HCEC 1CT (cell line): Measurements from ENCODE around the gene FGF21.
"Not testable (repeated sequence)": the region's sequence is repeated elsewhere in the genome, so short reads cannot be mapped to it uniquely, and the experiment has no call there.

ENCODE experiments used
- DNase-seq: peaks from one replicate; pipeline ENCODE4 v3.0.0-alpha.2; 2017

The FGF21 gene

GRCh38 chr19:48755084-48755641, at the start of gene FGF21:
TSS of gene FGF21 (plus strand) at chr19:48755524. CDS start at chr19:48756237, 713 bp downstream.
- DNase-seq = no peak

- DNase-seq = no peak
These were observed 46.9 kb upstream of the FGF21 start for GRCh38 chr19:48708471-48708870.

- no peak for DNase-seq
These were observed 44.1 kb upstream of the FGF21 start for GRCh38 chr19:48711106-48711662.

- peak; percentile 22 for DNase-seq
These were observed 42.1 kb upstream of the FGF21 start for GRCh38 chr19:48713041-48713863.

- peak; percentile 99 for DNase-seq
These were observed 41.2 kb upstream of the FGF21 start for GRCh38 chr19:48713864-48714755.

- no peak for DNase-seq
These were observed 40.3 kb upstream of the FGF21 start for GRCh38 chr19:48714759-48715675.

GRCh38 chr19:48715681-48716171, 39.6 kb upstream of the FGF21 start:
- no peak for DNase-seq

- DNase-seq = no peak
These were observed 38.6 kb upstream of the FGF21 start for GRCh38 chr19:48716562-48717291.

- not testable (repeated sequence) for DNase-seq
These were observed 37.2 kb upstream of the FGF21 start for GRCh38 chr19:48718106-48718505.

- DNase-seq = no peak
These were observed 36.6 kb upstream of the FGF21 start for GRCh38 chr19:48718711-48719231.

GRCh38 chr19:48719263-48720171, 35.8 kb upstream of the FGF21 start, which contains the start of gene MAMSTR:
TSS of gene MAMSTR (minus strand) at chr19:48719725. CDS start at chr19:48719031, 694 bp downstream.
- DNase-seq = no peak

- no peak for DNase-seq
These were observed 35.1 kb upstream of the FGF21 start for GRCh38 chr19:48720251-48720612.

- peak; percentile 99 for DNase-seq
These were observed 34.6 kb upstream of the FGF21 start for GRCh38 chr19:48720613-48721296.

GRCh38 chr19:48722196-48722708, 33.1 kb upstream of the FGF21 start:
- no peak for DNase-seq

- DNase-seq = peak; percentile 88
These were observed 30.2 kb upstream of the FGF21 start for GRCh38 chr19:48724796-48725753.

GRCh38 chr19:48726556-48726955, 28.8 kb upstream of the FGF21 start:
- DNase-seq = no peak

GRCh38 chr19:48728911-48729664, 26.2 kb upstream of the FGF21 start:
- DNase-seq = no peak
